K562 (cell line): ENCODE data around the gene NECAB2. TPM values are rescaled to one million over a fixed set of nuclear protein-coding genes. Genes with fewer than 3 reads are reported as not detected.

Experiments used
- ATAC-seq: fragments of 200-7000 bp; cut with Tn5 transposase; 3 replicates; pipeline ENCODE4 v1.9.1; 2020; ENCODE audit warnings: moderate library complexity
- BruUV-seq: library from RNA; stranded (reverse); fragments of 400-500 nt; replicated peaks from 2 replicates; lab custom pipeline; 2021; lab: Mats Ljungman, UMichigan
- CTCF ChIA-PET: fragments of 300-600 bp; formaldehyde crosslinking; extraction: SDS; loops from one replicate; lab custom pipeline; 2021; ENCODE audit warnings: low intra/inter-chr PET ratio; lab: Yijun Ruan, JAX
- POLR2A ChIA-PET: fragments of 300-600, 350-650 bp; sonication (Branson Sonifier 250); formaldehyde crosslinking; extraction: SDS; loops from one replicate; lab custom pipeline; 2021; ENCODE audit warnings: antibody characterized with exemption, inconsistent platforms; lab: Yijun Ruan, JAX
- DNase-seq, 4 experiments: peaks; one replicate each; pipeline versions ENCODE4 v3.0.0 to v3.0.0-alpha.2; 2011 to 2018; ENCODE audit warnings: low spot score in 3 of 4, mixed read lengths in 3 of 4; ENCODE audit errors: extremely low read depth in 1 of 4
- FAIRE-seq: peaks from 2 replicates; lab custom pipeline; 2011; peaks lifted over from hg19 to GRCh38; lab: Jason Lieb, UNC
- H2AFZ ChIP-seq: 2 replicates; pipeline ENCODE4 v1.6.0; 2011; ENCODE audit warnings: low read depth, low read length, control low read depth, inconsistent platforms
- H3K27ac ChIP-seq: fragments of 200-600 bp; 3 replicates; pipeline ENCODE4 v1.8.0; 2011; ENCODE audit warnings: low read depth, mild to moderate bottlenecking, control low read depth, inconsistent platforms, low read length, moderate library complexity, mixed read lengths; ENCODE audit errors: extremely low read depth
- H3K27me3 ChIP-seq, 2 experiments: fragments of 300-600 bp in 1 of 2; 2 replicates in 1 of 2; 3 replicates in 1 of 2; pipeline versions ENCODE4 v1.6.0 to v1.8.0; 2011; ENCODE audit warnings: inconsistent platforms in 2 of 2, low read length in 2 of 2, mild to moderate bottlenecking in 1 of 2, mixed read lengths in 1 of 2, moderate library complexity in 1 of 2; ENCODE audit not compliant: control insufficient read depth in 2 of 2, insufficient read depth in 2 of 2
- H3K36me3 ChIP-seq: fragments of 300-600 bp; 3 replicates; pipeline ENCODE4 v1.8.0; 2011; ENCODE audit warnings: mild to moderate bottlenecking, low read length, inconsistent platforms; ENCODE audit not compliant: control insufficient read depth, insufficient read depth
- H3K4me1 ChIP-seq, 2 experiments: fragments of 200-600 bp in 1 of 2; replicated peaks in 1 of 2; 2 replicates in 1 of 2; 3 replicates in 1 of 2; pipeline versions ENCODE4 v1.5.1 to v1.8.0; 2011; ENCODE audit warnings: inconsistent platforms in 2 of 2, low read length in 2 of 2, mild to moderate bottlenecking in 1 of 2, mixed read lengths in 1 of 2, moderate library complexity in 1 of 2; ENCODE audit not compliant: control insufficient read depth in 2 of 2, insufficient read depth in 2 of 2
- H3K4me2 ChIP-seq: 2 replicates; pipeline ENCODE4 v1.6.1; 2011; ENCODE audit warnings: low read length, control low read depth, inconsistent platforms, mixed read lengths; ENCODE audit not compliant: insufficient read depth
- H3K4me3 ChIP-seq: fragments of 200-600 bp; sonication (generic), shearing (Covaris generic); 2 replicates; pipeline ENCODE4 v1.5.1; 2016; ENCODE audit warnings: control low read depth, inconsistent platforms
- H3K79me2 ChIP-seq: fragments of 200-600 bp; 3 replicates; pipeline ENCODE4 v1.8.0; 2011; ENCODE audit warnings: low read length, inconsistent platforms; ENCODE audit not compliant: control insufficient read depth, insufficient read depth
- H3K9ac ChIP-seq, 2 experiments: 2 replicates each; pipeline versions ENCODE4 v1.6.0 to v1.6.1; 2011; ENCODE audit warnings: low read depth in 2 of 2, low read length in 2 of 2, control low read depth in 1 of 2, inconsistent platforms in 1 of 2, mild to moderate bottlenecking in 1 of 2, mixed read lengths in 1 of 2; ENCODE audit not compliant: insufficient read depth in 1 of 2
- H3K9me1 ChIP-seq: one replicate; pipeline ENCODE4 v1.6.0; 2011; ENCODE audit warnings: inconsistent platforms, mild to moderate bottlenecking, low read length, moderate library complexity; ENCODE audit not compliant: control insufficient read depth, insufficient read depth
- H3K9me3 ChIP-seq: replicated peaks from 2 replicates; pipeline ENCODE4 v1.5.1; 2011; ENCODE audit warnings: low read depth, low read length, inconsistent platforms; ENCODE audit not compliant: control insufficient read depth, insufficient read depth
- H4K20me1 ChIP-seq: replicated peaks from 2 replicates; pipeline ENCODE4 v1.6.1; 2011; ENCODE audit warnings: low read length, inconsistent platforms, mixed read lengths; ENCODE audit not compliant: control insufficient read depth, insufficient read depth
- BCOR ChIP-seq: fragments of 450-650 bp; IDR thresholded peaks from 2 replicates; pipeline ENCODE4 v1.6.1; 2016
- KDM1A ChIP-seq, 2 experiments: fragments of 450-650 bp; IDR thresholded peaks; 2 replicates each; pipeline ENCODE4 v1.6.1; 2016; ENCODE audit warnings: mild to moderate bottlenecking in 2 of 2
- RBBP5 ChIP-seq: fragments of 200-600 bp; sonication (generic); IDR thresholded peaks from 2 replicates; pipeline ENCODE4 v1.6.1; 2012; ENCODE audit warnings: borderline replicate concordance, mild to moderate bottlenecking, low read length, control low read depth, inconsistent platforms; ENCODE audit not compliant: insufficient read depth, poor library complexity, severe bottlenecking
- RBM25 ChIP-seq: fragments of 200-400 bp; formaldehyde crosslinking; IDR thresholded peaks from 2 replicates; pipeline ENCODE4 v1.6.1; 2018; ENCODE audit warnings: low read length, low read depth, moderate library complexity; ENCODE audit not compliant: severe bottlenecking
- SAFB ChIP-seq: fragments of 200-400 bp; formaldehyde crosslinking; IDR thresholded peaks from 2 replicates; pipeline ENCODE4 v1.6.1; 2017; ENCODE audit warnings: low read depth, low read length, borderline replicate concordance
- ZEB2 ChIP-seq: fragments of 450-650 bp; IDR thresholded peaks from 2 replicates; pipeline ENCODE4 v1.6.1; 2016
- ZNF76 ChIP-seq: fragments of 250-450 bp; sonication (Bioruptor Pico); IDR thresholded peaks from 2 replicates; pipeline ENCODE4 v1.4.0; 2020; ENCODE audit warnings: mild to moderate bottlenecking, moderate library complexity, borderline replicate concordance
- WGBS: fragments of 100-300 bp; shearing (Covaris generic); methylation state at CpG from one replicate; pipeline ENCODE4 v1.1.6; 2016; ENCODE audit warnings: low coverage, mixed read lengths; ENCODE audit not compliant: insufficient coverage; ENCODE audit errors: missing lambda C conversion rate; 5-methylcytosine and 5-hydroxymethylcytosine counted together
- in situ Hi-C: fragments of 300-500 bp; cut with MboI; formaldehyde crosslinking; loops from 4 replicates; pipeline ENCODE4 v1.15.0; 2018; ENCODE audit warnings: inconsistent platforms, mixed read lengths
- intact Hi-C: fragments of 100-400 bp; cut with micrococcal nuclease; formaldehyde crosslinking; loops from 2 replicates; pipeline ENCODE4 v1.14.2; 2022
- polyA plus RNA-seq, 8 experiments: library from polyadenylated mRNA; depleted of rRNA in 4 of 8; stranded (reverse) in 5 of 8; unstranded in 3 of 8; fragments of >200 nt; fragmentation: Nextera tagmentation in 2 of 8; fragmentation: Illumina TruSeq in 1 of 8; extraction: Ambion mirVana in 2 of 8; extraction: Trizol in 1 of 8; gene quantifications; 2 replicates each; pipeline versions ENCODE4 v1.2.1 to v1.2.3, GENCODE V29; 2011 to 2014; ENCODE audit warnings: inconsistent platforms in 1 of 8, missing spikeins in 1 of 8
- total RNA-seq, 7 experiments: library from RNA; depleted of rRNA in 6 of 7; stranded (reverse); fragments of >200 nt in 6 of 7; fragmentation: Illumina TruSeq in 2 of 7; extraction: Trizol in 2 of 7; gene quantifications; 2 replicates each; pipeline versions ENCODE4 v1.2.1 to v1.2.3, GENCODE V29; 2011 to 2021; ENCODE audit warnings: low replicate concordance in 1 of 7

NECAB2 gene
- total and polyA plus RNA-seq, 9 of the 15 experiments (the other 6 are each of a cell fraction or from before 2014, with no cell fraction given) = 0.03 to 0.28 TPM; not detected in 7

DNA sequence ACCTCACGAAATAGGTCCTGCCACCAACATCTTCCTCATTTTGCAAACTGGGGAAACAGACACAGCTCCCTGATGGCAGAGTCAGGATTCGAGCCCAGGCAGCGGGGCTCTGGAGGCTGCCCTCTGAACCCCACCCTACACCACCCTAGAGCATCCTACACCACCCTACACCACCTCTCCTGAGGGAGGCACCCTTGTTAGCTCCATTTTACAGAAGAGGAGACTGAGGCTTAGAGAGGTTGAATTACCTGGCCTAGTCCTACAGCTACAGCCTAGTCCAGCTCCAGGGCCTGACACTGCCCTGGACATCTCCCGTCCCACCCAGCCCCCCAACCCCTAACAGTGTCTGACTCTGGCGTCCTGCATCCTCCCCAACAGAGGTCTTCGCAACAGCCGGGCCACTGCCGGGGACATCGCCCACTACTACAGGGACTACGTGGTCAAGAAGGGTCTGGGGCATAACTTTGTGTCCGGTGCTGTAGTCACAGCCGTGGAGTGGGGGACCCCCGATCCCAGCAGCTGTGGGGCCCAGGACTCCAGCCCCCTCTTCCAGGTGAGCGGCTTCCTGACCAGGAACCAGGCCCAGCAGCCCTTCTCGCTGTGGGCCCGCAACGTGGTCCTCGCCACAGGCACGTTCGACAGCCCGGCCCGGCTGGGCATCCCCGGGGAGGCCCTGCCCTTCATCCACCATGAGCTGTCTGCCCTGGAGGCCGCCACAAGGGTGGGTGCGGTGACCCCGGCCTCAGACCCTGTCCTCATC lies 3.2 kb upstream of the NECAB2 start:
- Histone ChIP-seq H2AFZ (no peak overlapping the region), H3K4me3 (no peak overlapping the region), H3K27me3 (peaks cover 0 to 2% of the 10 kb centered on the region in 2 experiments; a peak in 2 of 5 replicates), H3K4me1 (peaks cover 0 to 33% of the 10 kb centered on the region in 2 experiments; a peak in 1 of 5 replicates), H3K36me3 (peaks cover 3% of the 10 kb centered on the region; the same call in 1 of the 3 replicates), H3K9ac (no peak overlapping the region), H3K79me2 (no peaks in the 10 kb centered on the region), H4K20me1 (peaks cover under 1% of the 10 kb centered on the region; the same call in 1 of the 2 replicates), H3K9me1 (no peaks in the 10 kb centered on the region), H3K9me3 (no peaks in the 10 kb centered on the region), H3K27ac (no peak overlapping the region), H3K4me2 (no peak overlapping the region)
- intact Hi-C loops = no loop called here
- in situ Hi-C loops = no loop called here
- 72% methylated on average over 25 of the region's 26 CpGs for WGBS
- TF ChIP-seq RBM25 (peak; percentile 34), RBBP5 (peak; percentile 29), ZNF76 (CRISPR knock-in tag) (no peak), BCOR (peak; percentile 32; the same call in 1 of the 2 replicates), ZEB2 (no peak), KDM1A (IDR thresholded peaks at IDR 0.05) (peak in 1 of 2 experiments; percentile 15; a peak in 1 of 4 replicates), SAFB (no peak)
- FAIRE-seq (no peak), DNase-seq (no peak), ATAC-seq (no peak)
- no TSS peak for BruUV-seq
- CTCF ChIA-PET = no interaction called here
- POLR2A ChIA-PET = interaction anchor here (0.6 to 3.7 kb wide), 3 partner anchors 10 to 201 kb away, joined by 3 to 22 read pairs (median 5); partner anchors contain the start of gene OSGIN1
